CD4-positive, alpha-beta T cell treated with Interferon gamma for 1 hour (primary cell): ENCODE measurements around the gene ZSCAN16.

Experiments
- DNase-seq: peaks from one replicate; pipeline ENCODE4 v3.0.0-alpha.2; 2020

Gene ZSCAN16

DNA sequence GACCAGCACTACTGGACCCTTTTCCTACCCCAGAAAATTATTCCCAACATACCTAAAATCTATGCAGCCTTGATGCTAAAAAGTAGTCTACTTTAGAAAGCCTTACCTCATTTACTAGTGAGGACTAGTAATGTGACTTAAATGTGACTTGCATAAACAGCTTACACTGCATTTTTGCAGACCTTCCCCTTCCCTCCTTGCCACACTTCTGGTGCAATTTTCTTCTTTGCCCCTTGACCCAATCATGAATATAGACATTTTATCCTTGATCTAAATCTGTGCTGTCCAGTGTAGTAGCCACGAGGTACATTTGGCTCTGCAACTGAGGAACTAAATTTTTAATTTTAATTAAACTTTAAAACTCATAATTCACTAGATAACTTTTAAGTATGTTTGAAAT, 10.3 kb downstream of the ZSCAN16 start:
- DNase-seq: no peak

DNA sequence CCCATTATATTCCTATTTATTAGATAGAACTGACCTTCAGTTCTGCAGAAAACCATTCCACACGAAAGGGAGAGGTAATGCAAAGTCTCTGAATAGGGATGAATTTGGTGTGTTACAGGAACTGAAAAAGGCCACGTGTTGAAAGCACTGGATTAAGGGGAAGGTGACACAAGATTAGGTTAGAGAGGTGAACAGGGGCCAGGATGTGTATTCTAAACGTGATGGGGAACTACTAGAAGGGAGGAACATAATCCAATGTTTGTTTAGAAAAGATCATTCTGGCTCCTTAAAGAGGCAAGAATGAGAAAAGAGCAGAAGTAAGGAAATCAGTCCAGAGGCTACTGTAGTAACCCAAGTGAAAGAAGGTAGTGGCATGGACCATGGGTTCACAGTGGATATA, 11.0 kb downstream of the ZSCAN16 start:
- no peak for DNase-seq

DNA sequence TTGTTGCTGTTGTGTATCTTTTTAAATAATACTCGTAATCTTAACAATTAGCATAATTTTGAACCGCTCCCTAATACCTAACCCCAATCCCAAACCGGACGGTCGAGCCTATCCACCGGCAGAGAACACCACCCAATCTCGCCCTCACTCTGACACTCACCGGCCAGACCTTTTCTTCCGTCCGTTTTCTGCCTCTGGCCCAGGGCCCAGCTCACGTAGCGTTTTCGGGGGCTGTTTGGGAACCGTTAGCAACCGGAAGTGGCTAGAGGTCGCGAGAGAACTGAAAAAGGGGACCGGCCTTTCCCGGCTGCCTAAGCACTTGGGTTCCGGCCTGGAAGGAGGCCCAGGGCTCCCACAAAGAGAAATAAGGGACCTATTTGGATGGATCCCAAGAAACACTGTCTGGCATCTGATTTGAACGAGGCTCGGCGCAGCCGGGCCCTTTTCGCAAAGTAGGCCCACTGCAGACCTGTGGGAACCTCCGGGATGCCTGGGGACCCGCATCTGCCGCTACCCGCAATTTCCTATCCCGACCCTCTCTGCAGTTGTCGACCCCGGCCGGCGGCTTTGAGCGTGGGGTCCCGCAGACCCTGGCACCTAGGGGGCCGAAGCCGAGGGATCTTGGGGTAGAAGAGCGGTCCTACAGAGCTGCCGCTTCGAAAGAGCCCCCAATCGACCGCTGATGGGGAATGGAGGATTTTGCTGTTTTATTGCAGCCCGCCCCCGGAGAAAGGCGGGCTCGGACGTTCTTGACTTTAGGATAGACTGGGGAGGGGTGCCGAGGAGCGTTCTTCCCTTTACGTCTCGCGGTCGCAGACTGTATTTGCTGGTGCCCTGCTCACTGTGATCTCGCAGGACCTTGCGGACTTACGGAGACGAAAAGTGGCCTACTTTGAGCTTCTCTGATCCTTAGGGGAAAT, 12.4 kb downstream of the ZSCAN16 start:
- DNase-seq: peak; percentile 77

DNA sequence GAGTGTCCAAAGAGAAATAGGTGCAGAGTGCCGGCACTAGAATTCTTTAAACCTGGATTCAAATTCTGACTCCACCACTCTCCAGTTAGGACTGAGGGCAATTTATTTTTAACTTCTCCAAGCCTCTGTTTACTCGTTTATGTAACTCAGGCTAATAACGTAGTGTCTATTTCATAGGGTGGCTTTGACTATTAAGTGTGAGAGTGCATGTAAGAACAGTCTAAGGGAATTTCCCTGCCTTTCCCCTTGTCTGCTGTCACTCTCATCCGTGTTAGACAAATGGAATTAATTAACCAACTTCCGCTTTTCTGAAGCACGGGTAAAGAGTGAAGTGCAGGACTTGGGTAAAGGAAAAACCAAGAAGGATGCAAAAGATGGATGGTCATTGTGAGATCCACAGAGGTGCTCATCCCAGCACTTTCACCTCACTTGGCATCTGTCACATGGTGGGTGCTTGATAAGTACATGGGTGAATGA, 13.1 kb downstream of the ZSCAN16 start:
- DNase-seq: peak; percentile 20

DNA sequence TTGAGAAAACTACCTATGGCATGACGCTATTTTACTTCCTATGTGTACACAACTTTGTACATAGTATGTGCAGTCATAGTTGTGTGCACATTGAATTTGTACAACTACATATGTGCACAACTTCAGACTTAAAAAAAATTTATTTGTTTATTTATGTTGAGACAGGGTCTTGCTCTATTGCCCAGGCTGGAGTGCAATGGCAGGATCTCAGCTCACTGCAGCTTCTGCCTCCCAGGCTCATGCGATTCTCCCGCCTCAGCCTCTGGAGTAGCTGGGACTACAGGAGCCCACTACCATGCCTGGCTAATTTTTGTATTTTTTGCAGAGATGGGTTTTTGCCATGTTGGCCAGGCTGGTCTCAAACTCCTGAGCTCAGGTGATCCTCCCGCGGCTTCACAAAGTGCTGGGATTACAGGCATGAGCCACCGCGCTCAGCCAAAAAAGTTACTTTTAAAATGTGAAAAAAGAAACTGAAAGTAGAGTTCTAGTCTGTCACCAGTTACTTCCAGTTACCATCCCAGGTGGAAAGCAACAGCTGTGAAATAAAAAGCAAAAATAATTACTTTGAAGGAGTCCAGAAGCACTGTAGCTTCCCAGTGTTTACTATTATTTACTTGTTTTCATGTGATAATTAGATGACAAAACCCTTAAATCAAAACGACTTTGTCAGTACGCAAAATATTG, 15.6 kb downstream of the ZSCAN16 start:
- no peak for DNase-seq

DNA sequence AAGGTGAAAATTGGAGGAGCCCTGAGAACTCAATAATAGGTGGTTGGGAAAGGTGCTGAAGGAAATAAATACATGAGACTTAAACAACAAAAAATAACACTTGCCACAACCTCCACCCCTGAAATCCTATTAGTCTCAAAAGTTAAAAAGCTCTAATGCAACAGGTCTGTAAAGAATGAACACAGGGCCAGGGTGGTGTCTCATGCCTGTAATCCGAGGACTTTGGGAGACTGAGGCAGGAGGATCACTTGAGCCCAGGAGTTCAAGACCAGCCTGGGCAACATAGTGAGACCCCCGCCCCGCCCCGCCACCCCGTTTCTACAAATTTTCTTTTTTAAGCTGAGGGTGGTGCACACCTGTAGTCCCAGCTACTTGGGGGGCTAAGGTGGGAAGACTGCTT, 16.2 kb downstream of the ZSCAN16 start:
- no peak for DNase-seq

DNA sequence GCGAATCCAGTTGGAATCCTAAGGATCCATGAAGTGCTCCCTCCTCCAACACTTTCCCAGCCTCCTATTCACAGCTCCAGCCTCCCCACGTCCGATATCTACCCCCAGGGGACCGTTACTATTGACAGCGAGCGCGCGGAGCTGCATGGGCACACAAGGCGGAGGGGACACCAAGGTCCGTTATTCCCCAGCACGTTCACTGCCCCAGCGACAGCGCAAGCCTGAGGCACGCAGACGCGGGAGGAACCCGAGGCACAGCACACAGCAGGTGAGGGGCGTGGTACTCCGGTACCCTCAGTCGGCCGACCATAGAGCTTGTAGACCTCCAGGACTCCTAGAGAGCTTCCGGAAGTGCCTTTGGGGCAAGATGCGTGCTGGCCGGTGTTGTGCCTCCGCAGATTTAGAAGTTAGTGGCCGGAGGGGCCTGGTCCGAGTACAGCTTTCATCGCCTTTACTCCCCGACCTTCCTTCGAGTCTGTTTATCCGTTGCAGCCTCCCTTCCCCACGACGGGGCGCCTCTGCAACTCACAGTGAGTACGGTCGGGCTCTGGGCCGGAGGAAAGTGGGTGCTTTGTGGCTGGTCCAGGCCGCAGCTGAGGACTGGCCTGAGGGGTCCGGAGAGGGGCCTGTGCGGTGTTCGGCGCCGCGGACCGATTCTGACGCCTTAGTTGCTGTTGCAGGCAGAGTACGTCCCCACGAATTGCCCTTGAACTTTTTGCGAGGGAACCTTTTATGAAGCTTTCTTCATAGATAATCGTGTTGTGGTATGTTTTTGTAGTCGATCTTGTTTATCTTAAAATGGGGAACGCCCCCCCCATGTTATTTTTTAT, 17.3 kb downstream of the ZSCAN16 start, which contains the start of gene ZKSCAN8:
Gene ZKSCAN8 (plus strand): TSS at position 384 of the 830 bp plus-strand sequence. CDS start 6,525 bp downstream, outside the sequence.
- DNase-seq: peak; percentile 84

DNA sequence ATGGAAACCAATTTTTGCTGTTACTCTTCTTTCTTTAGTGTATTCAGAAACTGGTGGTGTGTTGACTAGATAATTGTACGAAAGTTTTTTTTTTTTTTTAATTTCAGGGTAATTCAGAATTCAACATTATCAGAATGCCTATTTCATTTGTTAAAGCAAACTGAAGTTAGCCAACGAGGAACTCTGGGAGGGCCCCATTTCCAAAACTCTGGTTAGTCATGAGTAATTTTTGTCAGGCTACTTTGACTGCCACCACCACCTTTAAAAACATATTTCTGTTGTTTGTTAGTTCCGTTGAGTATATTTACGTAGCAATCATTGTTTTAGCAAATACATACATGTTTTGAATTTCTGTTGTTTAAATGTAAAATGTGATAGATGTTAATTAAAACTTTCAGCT, 18.0 kb downstream of the ZSCAN16 start:
- no peak for DNase-seq

DNA sequence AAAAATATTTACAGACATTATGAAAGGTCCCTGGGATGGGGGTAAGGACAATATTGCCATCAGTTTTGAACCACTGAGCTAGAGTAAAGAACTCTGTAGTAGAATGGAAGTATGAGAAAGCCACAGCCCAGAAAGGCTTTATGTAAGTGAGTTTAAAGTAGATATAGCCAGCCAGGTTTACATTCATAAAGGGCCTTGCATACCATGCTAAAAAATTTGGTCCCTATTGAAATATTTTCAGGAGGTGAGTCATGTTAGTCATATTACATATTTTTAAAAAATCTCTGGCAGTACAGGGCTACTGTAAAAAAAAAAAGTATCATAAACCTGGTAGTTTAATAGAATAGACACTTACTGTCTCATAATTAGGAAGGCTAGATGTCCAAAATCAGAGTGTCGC, 20.8 kb downstream of the ZSCAN16 start:
- DNase-seq: no peak

DNA sequence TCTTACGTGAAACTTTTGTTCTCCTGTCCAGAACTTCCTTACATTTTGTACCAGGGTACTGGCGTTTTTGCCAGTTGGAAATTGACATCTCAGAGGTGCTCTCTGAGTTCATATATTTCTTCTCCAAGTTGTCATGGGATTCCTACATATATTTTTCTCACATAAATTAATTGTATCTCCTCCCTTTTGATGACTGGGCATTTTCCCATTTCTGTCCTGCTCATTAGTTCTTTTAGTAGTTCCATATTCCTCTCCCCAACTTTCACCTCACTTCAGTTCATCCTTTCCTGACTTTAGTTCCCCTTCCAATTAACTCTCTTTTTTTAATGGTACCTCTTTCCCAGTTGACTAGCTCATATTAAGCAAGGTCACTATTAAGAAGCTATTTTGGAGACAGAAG, 28.1 kb downstream of the ZSCAN16 start:
- no peak for DNase-seq

DNA sequence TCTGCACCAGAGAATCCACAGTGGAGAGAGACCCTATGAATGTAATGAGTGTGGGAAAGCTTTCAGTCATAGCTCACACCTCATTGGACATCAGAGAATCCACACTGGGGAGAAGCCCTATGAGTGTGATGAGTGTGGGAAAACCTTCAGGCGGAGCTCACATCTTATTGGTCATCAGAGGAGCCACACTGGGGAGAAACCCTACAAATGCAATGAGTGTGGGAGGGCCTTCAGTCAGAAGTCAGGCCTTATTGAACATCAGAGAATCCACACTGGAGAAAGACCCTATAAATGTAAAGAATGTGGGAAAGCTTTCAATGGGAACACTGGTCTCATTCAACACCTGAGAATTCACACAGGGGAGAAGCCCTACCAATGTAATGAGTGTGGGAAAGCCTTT, 29.1 kb downstream of the ZSCAN16 start:
- DNase-seq: no peak

DNA sequence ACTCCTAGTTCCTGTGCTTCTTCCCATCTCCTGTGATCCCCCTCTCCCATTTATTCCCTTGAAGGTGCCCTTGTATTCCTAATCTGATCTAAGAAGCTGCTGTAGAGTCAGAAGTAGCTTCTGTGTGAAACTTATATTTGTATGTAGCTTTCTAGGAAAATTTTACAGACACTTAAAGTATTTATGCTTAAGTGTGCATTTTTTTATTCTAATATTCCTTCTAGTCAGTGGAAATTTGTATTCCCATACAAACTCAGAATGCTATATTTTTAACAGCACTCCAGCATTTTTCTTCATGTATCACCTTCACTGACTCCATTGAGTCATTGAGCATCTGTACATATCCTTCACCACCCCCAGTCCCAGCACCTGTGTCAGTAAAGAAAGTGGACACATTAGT, 29.9 kb downstream of the ZSCAN16 start:
- DNase-seq: no peak

DNA sequence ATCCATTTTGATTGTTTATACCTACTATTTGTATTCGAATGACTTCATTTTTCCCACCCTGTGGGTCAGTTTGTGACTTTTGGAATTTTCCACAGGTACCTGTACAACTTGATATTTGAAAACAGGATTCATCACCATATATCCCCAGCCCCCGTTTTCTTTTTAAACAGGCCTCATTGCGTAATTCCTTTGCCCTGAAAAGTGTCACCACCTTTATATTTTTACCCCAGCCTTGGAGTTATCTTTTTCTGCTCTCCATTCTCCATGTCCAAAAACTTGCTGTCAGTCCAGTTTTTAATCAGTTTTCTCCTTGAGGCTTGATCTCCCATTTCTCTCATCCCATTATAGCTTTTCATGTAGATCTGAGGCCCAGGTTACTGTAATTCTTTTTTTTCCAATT, 33.9 kb downstream of the ZSCAN16 start:
- DNase-seq: no peak

DNA sequence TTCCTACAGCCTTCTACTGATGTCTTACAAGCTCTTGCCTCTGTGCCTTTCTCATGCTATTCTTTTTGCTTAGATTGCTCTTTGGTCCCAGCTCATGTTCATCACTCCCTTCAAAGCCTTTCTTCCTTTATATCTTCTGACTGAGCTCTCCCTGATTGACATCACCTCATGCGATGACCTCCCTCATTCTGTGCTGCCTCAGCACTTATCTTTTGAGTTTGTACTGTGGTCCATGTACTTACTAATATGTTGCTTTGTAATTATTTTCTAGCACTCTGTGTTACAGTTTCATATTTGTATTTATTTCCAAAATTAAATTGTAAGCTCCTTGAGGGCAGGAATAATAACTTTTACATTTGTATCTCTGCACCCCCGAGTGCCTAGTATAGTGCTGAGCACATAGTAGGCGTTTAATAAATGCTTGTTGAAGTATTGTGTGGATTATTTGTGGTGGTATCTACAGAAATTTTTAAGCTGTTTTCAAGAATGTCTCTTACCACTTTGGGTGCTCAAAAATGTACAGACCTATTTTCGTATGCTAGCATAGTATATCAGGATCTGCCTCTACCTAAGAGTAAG, 34.7 kb downstream of the ZSCAN16 start:
- no peak for DNase-seq

DNA sequence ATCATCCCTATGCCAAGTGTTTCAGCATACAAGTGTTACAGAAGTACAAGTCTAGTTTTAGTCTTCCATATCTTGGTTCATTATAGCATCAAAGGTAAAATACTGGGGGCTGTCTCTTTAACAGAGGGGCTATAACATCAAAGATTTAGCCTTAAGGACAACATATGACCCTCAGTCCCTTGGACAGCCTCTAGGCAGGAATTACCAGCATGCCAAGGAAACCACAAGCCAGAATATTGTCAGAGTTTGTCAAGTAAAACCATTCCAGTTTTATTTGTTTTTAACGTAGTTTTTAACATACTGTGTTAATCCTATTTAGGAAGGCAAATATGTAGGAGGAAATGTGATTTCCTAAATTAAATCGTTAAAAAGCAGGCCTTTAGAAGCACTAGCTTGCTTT, 35.8 kb downstream of the ZSCAN16 start:
- DNase-seq: no peak

DNA sequence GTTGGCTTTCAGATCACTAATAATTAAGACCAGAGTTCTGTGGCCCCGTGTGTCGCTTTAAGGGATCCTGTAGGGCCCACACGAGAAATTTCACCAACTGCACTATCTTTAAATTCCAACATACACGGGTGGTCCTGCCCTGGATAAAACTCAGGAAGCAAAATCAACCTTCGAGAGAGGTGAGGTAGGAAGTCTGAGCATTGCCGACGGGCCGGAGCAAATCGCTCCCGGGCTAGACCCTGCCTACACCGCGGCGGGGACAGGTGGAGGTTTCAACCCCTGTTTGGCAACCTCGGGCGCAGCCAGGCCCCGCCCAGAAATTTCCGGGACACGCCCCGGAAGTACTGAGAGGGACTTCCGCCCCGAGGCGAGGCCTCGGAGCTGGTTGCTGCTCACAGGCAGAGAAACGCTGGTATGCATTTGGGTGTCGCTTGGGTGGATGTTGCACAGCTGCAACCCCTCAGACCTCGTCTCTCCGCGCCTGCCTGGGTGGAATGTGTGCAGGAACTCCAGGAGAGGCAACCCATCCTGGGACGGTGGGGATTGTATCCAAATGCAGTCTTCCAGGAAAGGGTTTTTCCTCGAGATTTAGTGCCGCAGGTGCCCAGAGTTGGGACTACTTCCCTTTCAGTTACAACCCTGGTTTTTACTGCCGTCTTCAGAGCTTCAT, 37.1 kb downstream of the ZSCAN16 start:
- DNase-seq: peak; percentile 83

DNA sequence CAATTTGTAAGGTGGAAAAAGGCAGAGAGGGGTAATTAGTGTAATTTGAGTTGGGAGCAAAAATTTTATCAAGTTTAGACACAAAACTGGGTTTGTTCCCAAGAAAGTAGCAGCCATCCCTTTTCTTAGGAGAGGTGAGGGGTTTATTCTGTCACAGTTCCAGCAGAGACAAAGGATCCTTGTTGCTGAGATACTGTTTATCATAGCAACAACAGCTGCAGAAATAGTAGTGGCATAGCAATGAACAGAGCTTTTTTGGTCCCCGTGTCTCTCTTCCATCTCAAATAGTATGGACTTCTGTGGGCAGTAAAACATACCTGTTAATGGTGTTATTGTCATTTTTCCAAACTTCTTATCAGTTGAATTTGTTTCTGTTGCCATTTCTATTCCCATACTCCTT, 41.2 kb downstream of the ZSCAN16 start:
- no peak for DNase-seq

DNA sequence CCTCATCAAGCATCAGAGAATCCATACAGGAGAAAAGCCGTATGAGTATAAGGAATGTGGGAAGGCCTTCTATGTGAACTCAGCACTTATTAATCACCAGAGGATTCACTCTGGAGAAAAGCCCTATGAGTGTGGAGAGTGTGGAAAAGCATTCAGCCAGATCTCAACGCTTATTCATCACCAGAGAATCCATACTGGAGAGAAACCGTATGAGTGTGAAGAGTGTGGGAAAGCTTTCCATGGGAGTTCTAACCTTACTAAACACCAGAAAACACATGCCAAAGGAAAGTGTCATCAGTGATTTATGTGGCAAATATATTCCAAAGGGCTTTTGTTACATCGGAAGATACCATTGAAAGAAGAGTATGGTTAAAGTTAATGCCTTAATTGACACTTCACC, 42.7 kb downstream of the ZSCAN16 start:
- DNase-seq: no peak

DNA sequence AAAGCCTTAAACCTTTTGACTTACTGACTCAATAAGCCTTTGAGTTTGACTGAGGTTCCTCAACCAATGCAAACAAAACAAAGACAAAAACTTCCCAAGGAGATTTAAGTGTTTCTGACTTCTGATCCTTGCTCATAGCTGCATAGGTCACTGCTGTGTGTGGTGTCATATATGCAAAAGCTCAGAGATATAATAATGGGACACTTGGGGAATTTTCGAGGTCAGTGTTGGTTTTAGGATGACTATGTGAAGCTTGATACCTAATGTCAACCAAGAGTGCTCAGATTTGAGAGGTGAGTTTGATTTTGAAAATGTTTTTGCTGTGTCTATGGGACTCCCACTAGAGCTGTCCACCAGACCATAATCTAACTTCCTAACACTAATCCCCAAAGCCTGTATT, 43.5 kb downstream of the ZSCAN16 start:
- no peak for DNase-seq

DNA sequence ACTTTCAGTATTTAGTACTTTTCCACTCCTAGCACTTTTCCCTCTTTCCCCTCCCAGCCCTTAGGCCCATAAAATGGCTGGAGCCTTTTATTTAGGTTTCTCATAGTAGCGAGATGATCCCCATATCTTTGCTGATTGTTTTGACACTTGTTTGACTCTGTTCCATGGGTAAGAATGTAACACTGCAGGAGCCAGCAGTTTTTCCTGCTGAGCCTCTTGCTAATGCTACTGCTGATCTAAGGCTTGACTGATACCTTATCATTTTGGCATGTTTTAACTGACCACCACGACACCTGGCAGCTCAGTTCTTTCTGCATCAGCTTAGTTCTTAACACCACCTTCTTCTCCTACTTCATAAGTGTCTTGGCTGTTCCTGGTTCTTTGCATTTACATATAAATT, 46.9 kb downstream of the ZSCAN16 start:
- no peak for DNase-seq

DNA sequence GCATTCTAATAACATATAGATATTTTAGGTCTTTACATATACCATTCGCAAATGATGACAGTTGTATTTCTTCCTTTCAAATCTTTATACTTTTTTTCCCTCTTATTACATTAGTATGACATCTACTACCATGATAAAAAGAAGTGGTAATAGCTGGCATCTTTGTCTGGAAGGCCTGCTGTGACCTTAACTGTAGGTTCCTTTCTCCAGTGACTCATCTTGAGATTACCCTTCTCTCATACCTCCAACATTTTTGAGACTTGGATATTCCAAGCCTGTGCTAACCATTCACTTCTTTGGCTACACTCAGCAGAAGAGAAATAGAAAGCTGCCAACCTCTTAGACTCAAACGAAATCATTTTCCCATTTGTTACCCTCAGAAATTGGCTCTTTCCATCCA, 47.6 kb downstream of the ZSCAN16 start:
- DNase-seq: no peak

DNA sequence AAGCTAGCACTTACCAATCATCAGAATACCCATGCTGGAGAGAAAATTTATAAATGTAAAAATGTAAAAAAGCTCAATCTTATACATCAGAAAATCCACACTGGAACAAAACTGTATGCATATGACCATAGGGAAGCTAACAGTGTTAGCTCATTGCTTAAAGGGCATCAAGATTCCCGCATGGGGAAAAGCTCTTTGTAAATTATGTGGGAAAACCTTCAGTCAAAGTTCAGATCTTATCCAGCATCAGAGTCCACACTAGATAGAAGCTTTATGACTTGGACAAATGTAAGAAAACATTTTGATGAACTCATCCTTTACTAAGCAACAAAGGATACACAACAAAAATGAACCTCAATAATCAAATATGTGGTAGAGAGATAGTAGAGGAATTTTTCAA, 52.0 kb downstream of the ZSCAN16 start:
- DNase-seq: no peak
